ENCODE data around the gene SERP2.

The SERP2 gene

DNA sequence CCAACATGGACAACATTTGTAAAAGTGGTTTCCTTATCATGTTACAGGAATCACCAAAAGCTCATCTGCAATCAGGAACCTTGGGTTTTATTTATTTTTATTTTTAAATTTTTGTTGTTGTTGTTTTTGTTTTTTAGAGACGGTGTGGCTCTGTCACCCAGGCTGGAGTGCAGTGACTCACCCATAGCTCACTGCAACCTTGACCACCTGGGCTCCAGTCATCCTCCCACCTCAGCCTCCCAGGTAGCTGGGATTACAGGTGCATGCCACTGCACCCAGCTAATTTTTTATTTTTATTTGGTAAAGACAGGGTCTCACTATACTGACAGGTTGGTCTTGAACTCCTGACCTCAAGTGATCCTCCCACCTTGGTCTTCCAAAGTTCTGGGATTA is 13.6 kb upstream of the SERP2 start:
- DNase-seq (ENCODE audit: low spot score) = no peak

DNA sequence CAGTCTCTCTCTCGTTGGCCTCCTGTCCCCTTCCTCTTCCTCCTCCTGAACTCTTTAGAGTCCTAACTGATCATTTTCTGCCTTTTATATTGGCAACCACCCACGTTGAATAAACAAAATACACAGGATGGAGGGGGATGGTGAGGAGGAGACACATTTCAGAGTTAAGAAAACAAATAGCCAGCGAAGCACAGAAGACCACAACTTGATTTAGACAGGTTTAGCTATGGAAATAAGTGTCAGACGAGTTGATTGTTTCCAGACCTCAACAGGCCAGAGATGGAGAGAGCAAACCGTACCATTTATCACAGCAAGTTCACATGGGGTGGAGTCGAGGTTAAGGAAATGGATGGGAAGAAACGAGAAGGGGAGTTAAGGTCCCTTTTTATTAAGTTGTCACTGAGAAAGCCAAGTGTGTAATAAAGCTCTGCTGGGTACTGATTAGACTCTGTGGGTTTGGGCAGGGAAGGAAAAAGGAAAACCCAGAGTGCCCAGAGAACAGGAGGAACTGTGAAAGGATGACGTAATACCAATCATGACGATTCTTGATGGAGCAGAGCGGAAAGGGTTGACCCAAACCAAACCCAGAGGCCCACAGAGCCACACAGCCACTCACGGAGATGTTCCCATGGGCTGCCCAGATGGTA is 11.1 kb upstream of the SERP2 start:
- no peak for DNase-seq (ENCODE audit: low spot score)

GRCh38 chr13:44363631-44364344 is 9.8 kb upstream of the SERP2 start:
- no peak for DNase-seq (ENCODE audit: low spot score)

GRCh38 chr13:44364345-44365000 is 9.2 kb upstream of the SERP2 start:
- no peak for DNase-seq (ENCODE audit: low spot score)

- no peak for DNase-seq (ENCODE audit: low spot score)
Observed at GRCh38 chr13:44365008-44365407, 8.6 kb upstream of the SERP2 start.

GRCh38 chr13:44365899-44366298 is 7.7 kb upstream of the SERP2 start:
- DNase-seq (ENCODE audit: low spot score) = no peak

DNA sequence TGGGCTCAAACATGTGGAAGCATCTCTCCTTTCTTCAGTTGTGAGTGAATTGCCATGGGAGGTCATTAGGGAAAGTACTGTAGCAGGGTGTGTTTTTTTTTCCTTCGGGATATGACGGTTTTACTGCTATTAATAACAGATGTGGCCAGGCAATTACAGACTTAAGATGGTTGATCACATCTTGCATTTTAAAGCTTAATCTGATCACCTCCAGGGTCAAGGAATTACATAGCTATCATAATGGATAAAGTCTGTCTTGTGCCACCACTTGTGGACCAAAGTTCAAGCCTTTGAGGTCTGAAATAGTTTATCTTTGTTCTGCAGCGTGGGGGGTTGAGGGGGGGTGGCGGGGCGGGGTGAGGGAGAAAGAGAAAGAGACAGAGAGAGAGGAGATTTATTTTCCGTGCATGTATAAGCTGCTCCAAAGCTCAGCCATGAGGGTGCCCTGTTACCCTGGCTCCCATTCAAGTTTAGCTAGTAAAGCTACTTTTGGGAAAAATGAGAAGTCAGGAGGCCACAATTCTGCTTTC is 5.5 kb upstream of the SERP2 start:
- DNase-seq (ENCODE audit: low spot score) = no peak

DNA sequence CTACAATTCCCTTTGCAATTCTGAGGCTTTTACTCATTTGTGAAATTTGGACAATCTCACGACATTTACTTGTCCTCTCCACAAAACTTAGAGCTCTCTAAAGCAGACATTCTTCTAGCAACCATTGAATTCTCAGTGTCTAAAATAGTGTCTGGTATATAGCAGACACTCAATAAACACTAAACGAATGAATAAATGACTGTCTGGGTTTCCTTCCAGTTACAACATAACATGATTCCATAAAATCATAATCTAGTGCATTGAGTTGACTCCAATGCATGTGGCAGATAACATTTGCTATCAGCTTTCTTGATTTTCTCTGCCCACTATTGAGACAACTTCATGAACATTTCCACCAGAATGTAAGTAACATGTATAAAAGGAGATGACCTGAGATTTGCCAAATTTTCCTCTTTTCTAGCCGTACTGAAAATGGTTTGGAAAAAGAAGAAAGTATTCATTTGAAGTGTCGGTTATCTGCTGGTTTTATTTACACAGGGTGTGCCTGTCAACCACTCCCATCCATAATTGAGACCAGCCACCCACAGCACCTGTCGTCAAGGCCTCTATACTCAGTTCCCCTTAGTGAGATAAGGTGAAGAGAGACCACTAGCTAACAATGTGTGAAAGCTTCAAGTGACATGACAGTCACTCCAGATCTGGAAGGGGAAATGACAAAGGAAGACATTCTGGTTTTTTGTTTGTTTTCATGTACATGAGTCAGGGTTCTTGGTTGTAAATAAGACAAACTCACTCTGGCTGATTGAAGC is 4.8 kb upstream of the SERP2 start:
- DNase-seq (ENCODE audit: low spot score) = no peak

GRCh38 chr13:44371421-44371820 is 2.2 kb upstream of the SERP2 start:
- no peak for DNase-seq (ENCODE audit: low spot score)

GRCh38 chr13:44373247-44373600 is 400 bp upstream of the SERP2 start:
- DNase-seq (ENCODE audit: low spot score) = no peak

DNA sequence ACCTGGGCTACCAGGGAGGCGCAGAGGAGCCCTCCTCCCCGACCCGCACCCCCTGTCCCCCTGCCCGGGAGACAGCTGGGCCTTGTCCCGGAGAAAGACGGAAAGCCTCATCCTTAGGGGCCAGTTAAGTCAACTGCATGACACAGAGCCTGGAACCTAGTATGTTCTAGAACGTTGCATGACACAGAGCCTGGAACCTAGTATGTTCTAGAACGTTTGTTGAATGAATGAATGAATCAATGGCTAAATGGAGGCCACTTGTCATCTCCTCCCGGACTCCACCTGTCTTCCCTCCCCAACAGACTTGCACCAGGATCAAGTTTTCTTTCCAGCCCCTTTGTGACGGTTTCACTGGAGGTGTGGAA is 706 bp downstream of the SERP2 start:
- no peak for DNase-seq (ENCODE audit: low spot score)

GRCh38 chr13:44378277-44378676 is 4.7 kb downstream of the SERP2 start:
- DNase-seq (ENCODE audit: low spot score) = no peak

DNA sequence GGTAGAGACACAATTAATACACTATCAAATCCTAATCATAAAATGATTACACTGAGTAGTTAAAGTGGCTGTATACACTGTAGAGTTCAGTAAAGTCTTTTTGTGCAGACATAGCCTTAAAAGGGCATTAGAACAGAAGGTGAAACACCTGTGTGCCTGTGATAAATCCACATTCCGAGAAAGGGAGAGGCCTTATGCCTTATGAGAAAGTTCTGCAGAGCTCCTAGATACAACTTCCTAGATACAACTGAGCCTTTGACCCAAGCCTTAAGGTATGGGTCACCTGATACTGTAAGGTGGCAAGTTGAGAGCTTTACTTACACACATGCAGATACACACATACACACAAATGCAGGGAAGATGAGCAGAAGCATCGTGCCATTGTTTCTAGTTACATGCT is 6.3 kb downstream of the SERP2 start:
- no peak for DNase-seq (ENCODE audit: low spot score)

- no peak for DNase-seq (ENCODE audit: low spot score)
Observed at GRCh38 chr13:44380404-44381165, 7.0 kb downstream of the SERP2 start.

- no peak for DNase-seq (ENCODE audit: low spot score)
Observed at GRCh38 chr13:44382635-44383145, 9.1 kb downstream of the SERP2 start.

- DNase-seq (ENCODE audit: low spot score) = no peak
Observed at GRCh38 chr13:44383945-44384344, 10.3 kb downstream of the SERP2 start.

DNA sequence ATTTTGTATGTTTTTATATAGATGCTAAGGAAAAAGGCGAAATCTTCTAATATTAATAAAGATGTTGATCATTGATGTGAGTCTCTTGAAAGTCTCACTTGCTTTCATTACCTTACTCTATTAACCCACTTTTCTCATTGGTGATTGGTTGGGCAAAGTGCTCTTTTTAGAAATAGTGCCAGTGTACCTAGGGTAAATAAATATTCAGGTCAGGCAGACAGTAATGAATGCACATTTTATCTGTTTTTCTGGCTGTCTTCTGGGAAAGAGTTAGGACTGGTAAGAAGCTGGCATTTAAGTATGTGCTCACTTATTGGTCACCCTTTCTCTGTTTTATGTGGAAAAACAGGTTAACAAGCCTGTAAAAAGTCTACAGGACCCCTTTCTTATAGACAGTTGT is 11.2 kb downstream of the SERP2 start:
- no peak for DNase-seq (ENCODE audit: low spot score)

GRCh38 chr13:44385401-44385800 is 11.8 kb downstream of the SERP2 start:
- DNase-seq (ENCODE audit: low spot score) = no peak

DNA sequence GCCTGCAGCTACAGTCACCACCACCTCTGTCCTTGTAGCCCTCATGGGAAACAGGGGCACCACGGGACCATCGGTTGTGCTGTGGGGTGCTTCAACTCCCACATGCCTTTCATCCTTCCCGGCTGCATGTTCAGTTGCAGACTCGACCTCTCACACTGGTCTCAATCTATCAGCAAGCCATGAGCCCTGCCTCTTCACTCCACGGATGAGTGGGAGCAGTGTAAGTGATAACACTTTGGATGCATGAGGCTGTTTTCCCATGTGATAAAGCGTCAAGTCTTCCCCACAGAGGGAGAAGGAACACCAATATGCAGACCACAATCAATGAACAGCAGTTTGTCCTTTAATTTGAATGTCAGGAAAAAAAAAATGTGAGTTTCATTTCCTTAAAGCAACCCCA is 12.2 kb downstream of the SERP2 start:
- DNase-seq (ENCODE audit: low spot score) = no peak

DNA sequence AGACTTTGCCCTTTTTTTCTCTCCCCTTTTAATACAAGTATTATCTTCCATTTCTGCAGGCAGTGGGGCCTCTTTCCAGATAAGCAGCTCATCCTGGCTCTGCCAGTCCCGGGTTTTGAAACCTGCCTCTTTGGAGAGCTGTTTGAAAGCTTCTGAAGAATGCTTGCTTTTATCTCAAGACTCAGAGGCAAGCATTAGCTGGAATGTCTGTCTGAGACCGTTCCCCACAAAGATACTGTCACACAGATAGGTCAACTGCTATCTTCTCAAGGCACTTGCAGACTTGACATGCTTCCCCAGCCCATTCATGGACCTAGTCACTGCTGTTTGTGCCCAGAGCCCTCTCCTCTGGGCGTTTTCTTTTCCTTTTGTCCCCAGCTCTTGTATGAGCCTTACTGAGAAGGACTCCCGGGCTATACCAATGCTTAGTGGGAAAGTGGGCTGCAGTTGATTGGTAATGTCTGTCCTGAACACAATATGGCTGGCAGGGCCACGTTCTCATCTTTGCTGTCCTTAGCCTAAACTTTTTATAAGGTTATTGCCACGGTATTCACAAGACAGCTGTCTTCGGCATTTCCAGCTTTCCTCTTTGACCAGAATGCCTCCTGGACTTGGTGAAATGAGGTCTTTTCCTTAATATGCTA is 13.4 kb downstream of the SERP2 start:
- DNase-seq (ENCODE audit: low spot score) = no peak

DNA sequence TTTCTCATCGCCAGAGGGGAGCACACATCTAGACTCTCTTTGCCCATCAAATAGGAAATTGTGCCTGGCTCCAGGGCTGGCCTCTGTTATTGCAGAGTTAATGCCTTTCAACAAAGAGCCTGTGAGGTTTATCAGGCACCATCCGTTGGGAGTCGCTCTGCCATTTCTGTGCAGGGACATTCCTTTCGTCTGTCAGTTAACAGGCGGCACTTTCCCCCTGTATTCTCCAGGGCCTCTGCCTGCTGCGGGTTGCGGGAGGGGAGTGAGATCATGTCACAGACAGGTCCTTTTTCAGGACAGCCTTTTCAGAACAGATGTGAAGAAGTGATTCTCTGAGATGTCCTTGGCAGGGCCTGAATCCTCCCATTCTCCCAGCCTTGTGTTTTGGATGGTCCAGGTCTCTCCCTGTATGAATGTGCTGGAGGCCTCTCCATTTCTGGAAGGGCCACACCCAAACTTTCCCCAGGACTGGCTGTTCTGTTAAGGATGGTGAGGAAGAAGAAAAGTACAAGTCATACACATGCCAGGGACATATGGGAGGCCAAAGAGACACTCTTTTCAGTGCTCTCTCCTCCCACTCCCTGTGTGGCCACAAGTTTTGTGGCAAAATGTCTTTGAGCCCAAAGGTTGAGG is 14.9 kb downstream of the SERP2 start:
- no peak for DNase-seq (ENCODE audit: low spot score)

Data from germinal center (tissue), 1 donor.